DOHH2 (cell line): ENCODE data around the gene RNF175.

Experiments used
- EZH2phosphoT487 ChIP-seq: fragments of 200-600 bp; sonication (generic); IDR thresholded peaks from 2 replicates; pipeline ENCODE4 v1.6.1; 2017; ENCODE audit warnings: borderline replicate concordance, mild to moderate bottlenecking, antibody characterized with exemption, low read length, moderate library complexity, mixed read lengths
- TF ChIP-seq, protein P1 (sequence below): fragments of 200-600 bp; sonication (generic); IDR thresholded peaks from one replicate; pipeline ENCODE4 v1.5.1; 2014; ENCODE audit warnings: antibody characterized with exemption, mild to moderate bottlenecking, low read depth, low read length; ENCODE audit not compliant: poor library complexity, severe bottlenecking

GRCh38 chr4:153676984-153677383, 82.8 kb downstream of the RNF175 start:
- TF ChIP-seq, protein P1, sequence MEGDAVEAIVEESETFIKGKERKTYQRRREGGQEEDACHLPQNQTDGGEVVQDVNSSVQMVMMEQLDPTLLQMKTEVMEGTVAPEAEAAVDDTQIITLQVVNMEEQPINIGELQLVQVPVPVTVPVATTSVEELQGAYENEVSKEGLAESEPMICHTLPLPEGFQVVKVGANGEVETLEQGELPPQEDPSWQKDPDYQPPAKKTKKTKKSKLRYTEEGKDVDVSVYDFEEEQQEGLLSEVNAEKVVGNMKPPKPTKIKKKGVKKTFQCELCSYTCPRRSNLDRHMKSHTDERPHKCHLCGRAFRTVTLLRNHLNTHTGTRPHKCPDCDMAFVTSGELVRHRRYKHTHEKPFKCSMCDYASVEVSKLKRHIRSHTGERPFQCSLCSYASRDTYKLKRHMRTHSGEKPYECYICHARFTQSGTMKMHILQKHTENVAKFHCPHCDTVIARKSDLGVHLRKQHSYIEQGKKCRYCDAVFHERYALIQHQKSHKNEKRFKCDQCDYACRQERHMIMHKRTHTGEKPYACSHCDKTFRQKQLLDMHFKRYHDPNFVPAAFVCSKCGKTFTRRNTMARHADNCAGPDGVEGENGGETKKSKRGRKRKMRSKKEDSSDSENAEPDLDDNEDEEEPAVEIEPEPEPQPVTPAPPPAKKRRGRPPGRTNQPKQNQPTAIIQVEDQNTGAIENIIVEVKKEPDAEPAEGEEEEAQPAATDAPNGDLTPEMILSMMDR, result no peak
- TF ChIP-seq EZH2phosphoT487, result no peak
